ENCODE results near the gene GXYLT2. TPM values are rescaled to one million over a fixed set of nuclear protein-coding genes. Genes with fewer than 3 reads are reported as not detected.

The GXYLT2 gene
- total RNA-seq, 1 experiment from 2014 or later, result 4.8 TPM

DNA sequence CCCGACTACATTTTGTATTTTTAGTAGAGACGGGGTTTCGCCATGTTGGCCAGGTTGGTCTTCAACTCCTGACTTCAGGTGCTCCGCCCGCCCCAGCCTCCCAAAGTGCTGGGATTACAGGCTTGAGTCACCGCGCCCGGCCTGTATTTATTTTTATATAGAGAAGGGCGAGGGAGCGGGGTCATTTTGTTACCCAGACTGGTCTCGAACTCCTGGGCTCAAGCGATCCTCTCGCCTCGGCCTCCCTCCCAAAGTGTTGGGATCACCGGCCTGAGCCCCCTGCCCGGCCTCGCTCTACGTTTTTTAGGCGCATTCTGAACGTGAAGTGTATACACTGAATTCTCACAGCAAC, 108.3 kb downstream of the GXYLT2 start:
- H3K4me3 ChIP-seq (ENCODE audit: low read depth, low read length), result peak overlapping the region; percentile 91
- ChIA-PET POLR2A (interaction anchor here (0.5 to 1.7 kb wide), 3 partner anchors 9 to 42 kb away, joined by 3 to 6 read pairs (median 4); no protein-coding TSS in a partner anchor), CTCF (interaction anchor here (1.8 to 1.9 kb wide), 2 partner anchors 43 to 61 kb away, joined by 8 to 12 read pairs; no protein-coding TSS in a partner anchor)
- H3K4me1 ChIP-seq, result peaks cover 29% of the 10 kb centered on the region
- H3K27me3 Mint-ChIP-seq (ENCODE audit: insufficient read depth, unreplicated experiment), result no peaks in the 10 kb centered on the region
- peaks cover 27% of the 10 kb centered on the region for H3K4me1 Mint-ChIP-seq (ENCODE audit: low read depth, unreplicated experiment)
- H3K27me3 ChIP-seq (replicated peaks; ENCODE audit: control insufficient read depth, insufficient read depth, low read length), result no peaks in the 10 kb centered on the region
- no peaks in the 10 kb centered on the region for H3K36me3 ChIP-seq (ENCODE audit: control insufficient read depth, insufficient read depth, low read length)
- peaks cover 49% of the 10 kb centered on the region for H3K36me3 Mint-ChIP-seq (ENCODE audit: insufficient read depth, unreplicated experiment)
- no TSS peak for BruUV-seq (replicated peaks)
- H3K4me3 Mint-ChIP-seq (ENCODE audit: unreplicated experiment), result peak overlapping the region; percentile 98
- DNase-seq, result peak in 1 of 2 experiments; percentile 9
- H3K9me3 Mint-ChIP-seq (ENCODE audit: unreplicated experiment), result no peaks in the 10 kb centered on the region
- intact Hi-C loops (cut with micrococcal nuclease; ENCODE audit: unreplicated experiment), result loop anchor here (2.0 kb wide), 1 partner anchor 61 kb away; no protein-coding TSS in a partner anchor
- TF ChIP-seq, protein P1, sequence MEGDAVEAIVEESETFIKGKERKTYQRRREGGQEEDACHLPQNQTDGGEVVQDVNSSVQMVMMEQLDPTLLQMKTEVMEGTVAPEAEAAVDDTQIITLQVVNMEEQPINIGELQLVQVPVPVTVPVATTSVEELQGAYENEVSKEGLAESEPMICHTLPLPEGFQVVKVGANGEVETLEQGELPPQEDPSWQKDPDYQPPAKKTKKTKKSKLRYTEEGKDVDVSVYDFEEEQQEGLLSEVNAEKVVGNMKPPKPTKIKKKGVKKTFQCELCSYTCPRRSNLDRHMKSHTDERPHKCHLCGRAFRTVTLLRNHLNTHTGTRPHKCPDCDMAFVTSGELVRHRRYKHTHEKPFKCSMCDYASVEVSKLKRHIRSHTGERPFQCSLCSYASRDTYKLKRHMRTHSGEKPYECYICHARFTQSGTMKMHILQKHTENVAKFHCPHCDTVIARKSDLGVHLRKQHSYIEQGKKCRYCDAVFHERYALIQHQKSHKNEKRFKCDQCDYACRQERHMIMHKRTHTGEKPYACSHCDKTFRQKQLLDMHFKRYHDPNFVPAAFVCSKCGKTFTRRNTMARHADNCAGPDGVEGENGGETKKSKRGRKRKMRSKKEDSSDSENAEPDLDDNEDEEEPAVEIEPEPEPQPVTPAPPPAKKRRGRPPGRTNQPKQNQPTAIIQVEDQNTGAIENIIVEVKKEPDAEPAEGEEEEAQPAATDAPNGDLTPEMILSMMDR (IDR thresholded peaks at IDR 0.05; ENCODE audit: insufficient read depth in 1 of 2, low read depth in 1 of 2, low read length in 1 of 2, severe bottlenecking in 1 of 2, unreplicated experiment in 1 of 2), result no peak
- H3K9me3 ChIP-seq, result no peaks in the 10 kb centered on the region
- H3K27ac Mint-ChIP-seq (ENCODE audit: unreplicated experiment), result peak overlapping the region; percentile 90

DNA sequence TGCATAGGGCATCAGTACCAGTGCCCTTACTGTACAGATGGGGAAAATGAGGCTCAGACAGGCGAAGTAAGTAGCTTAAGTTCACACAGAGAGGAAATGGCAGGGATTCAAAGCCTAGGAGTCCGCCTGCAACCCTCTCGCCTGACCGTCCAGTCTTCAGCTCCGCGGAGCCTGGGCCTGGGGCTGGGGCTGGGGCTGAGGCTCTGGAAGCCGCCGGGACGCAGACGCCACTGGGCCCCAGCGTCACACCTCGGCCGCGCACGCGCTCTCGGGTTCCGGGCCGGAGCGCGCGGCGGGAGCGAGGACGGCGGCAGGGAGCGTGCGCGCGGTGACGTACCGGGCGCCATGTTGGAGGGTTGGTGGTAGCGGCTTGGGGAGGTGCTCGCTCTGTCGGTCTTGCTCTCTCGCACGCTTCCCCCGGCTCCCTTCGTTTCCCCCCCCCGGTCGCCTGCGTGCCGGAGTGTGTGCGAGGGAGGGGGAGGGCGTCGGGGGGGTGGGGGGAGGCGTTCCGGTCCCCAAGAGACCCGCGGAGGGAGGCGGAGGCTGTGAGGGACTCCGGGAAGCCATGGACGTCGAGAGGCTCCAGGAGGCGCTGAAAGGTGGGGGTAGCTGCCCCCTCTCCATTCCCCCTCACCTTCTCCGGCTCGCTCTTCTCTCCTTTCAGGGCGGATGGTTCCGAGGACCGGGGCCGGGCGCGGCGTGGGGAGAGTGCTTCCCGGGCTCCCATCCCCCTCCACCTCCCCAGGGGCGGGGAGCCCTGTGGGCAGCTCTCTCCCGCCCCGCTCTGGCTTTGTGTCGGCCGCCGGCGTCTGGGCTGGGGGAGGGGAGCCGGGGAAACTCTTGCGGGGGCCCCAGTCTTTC, 108.9 kb downstream of the GXYLT2 start, which contains the start of gene PPP4R2:
Gene PPP4R2 (plus strand): TSS at position 339 of the 861 bp plus-strand sequence. CDS start 227 bp downstream, at position 566.
- Histone ChIP-seq H3K4me1 (peaks cover 29% of the 10 kb centered on the region), H3K4me3 (ENCODE audit: low read depth, low read length) (peak within 1 kb of the TSS; percentile 91), H3K9me3 (no peaks in the 10 kb centered on the region), H3K36me3 (ENCODE audit: control insufficient read depth, insufficient read depth, low read length) (no peaks in the 10 kb centered on the region), H3K27me3 (replicated peaks; ENCODE audit: control insufficient read depth, insufficient read depth, low read length) (no peaks in the 10 kb centered on the region)
- H3K36me3 Mint-ChIP-seq (ENCODE audit: insufficient read depth, unreplicated experiment), result peaks cover 55% of the 10 kb centered on the region
- H3K4me3 Mint-ChIP-seq (ENCODE audit: unreplicated experiment), result peak within 1 kb of the TSS; percentile 98
- no TSS peak for BruUV-seq (replicated peaks)
- H3K27me3 Mint-ChIP-seq (ENCODE audit: insufficient read depth, unreplicated experiment), result no peaks in the 10 kb centered on the region
- TF ChIP-seq, protein P1 (IDR thresholded peaks at IDR 0.05; ENCODE audit: insufficient read depth in 1 of 2, low read depth in 1 of 2, low read length in 1 of 2, severe bottlenecking in 1 of 2, unreplicated experiment in 1 of 2), result peak in 1 of 2 experiments; percentile 0
- H3K9me3 Mint-ChIP-seq (ENCODE audit: unreplicated experiment), result no peaks in the 10 kb centered on the region
- H3K27ac Mint-ChIP-seq (ENCODE audit: unreplicated experiment), result peak within 1 kb of the TSS; percentile 90
- CTCF ChIA-PET, result interaction anchor here (0.6 to 2.3 kb wide), 6 partner anchors 24 to 145 kb away, joined by 3 to 12 read pairs (median 7); no protein-coding TSS in a partner anchor
- peaks cover 25% of the 10 kb centered on the region for H3K4me1 Mint-ChIP-seq (ENCODE audit: low read depth, unreplicated experiment)
- POLR2A ChIA-PET, result interaction anchor here (0.5 to 1.7 kb wide), 4 partner anchors 10 to 43 kb away, joined by 3 to 6 read pairs (median 4); no protein-coding TSS in a partner anchor
- intact Hi-C loops (cut with micrococcal nuclease; ENCODE audit: unreplicated experiment), result loop anchor here (1.0 to 2.0 kb wide), 4 partner anchors 23 to 145 kb away; no protein-coding TSS in a partner anchor
- DNase-seq, result peak; percentile 90 to 94

GRCh38 chr3:72997421-72997961, 109.6 kb downstream of the GXYLT2 start:
- POLR2A ChIA-PET, result interaction anchor here (0.6 to 1.7 kb wide), 3 partner anchors 25 to 44 kb away, joined by 4 to 6 read pairs (median 4); no protein-coding TSS in a partner anchor

More at GRCh38 chr3:72997421-72997961, 109.6 kb downstream of the GXYLT2 start:
- Histone ChIP-seq H3K4me3 (ENCODE audit: low read depth, low read length) (peak overlapping the region; percentile 91), H3K27me3 (replicated peaks; ENCODE audit: control insufficient read depth, insufficient read depth, low read length) (no peaks in the 10 kb centered on the region), H3K9me3 (no peaks in the 10 kb centered on the region), H3K4me1 (peaks cover 29% of the 10 kb centered on the region), H3K36me3 (ENCODE audit: control insufficient read depth, insufficient read depth, low read length) (no peaks in the 10 kb centered on the region)
- Mint-ChIP-seq H3K4me1 (ENCODE audit: low read depth, unreplicated experiment) (peaks cover 27% of the 10 kb centered on the region), H3K9me3 (ENCODE audit: unreplicated experiment) (no peaks in the 10 kb centered on the region), H3K4me3 (ENCODE audit: unreplicated experiment) (peak overlapping the region; percentile 98), H3K27me3 (ENCODE audit: insufficient read depth, unreplicated experiment) (no peaks in the 10 kb centered on the region), H3K36me3 (ENCODE audit: insufficient read depth, unreplicated experiment) (peaks cover 63% of the 10 kb centered on the region), H3K27ac (ENCODE audit: unreplicated experiment) (peak overlapping the region; percentile 90)
- peak in 1 of 2 experiments; percentile 59 for DNase-seq
- intact Hi-C loops (cut with micrococcal nuclease; ENCODE audit: unreplicated experiment), result loop anchor here (1.0 to 2.0 kb wide), 4 partner anchors 24 to 146 kb away; no protein-coding TSS in a partner anchor
- TSS peak; percentile 33 for BruUV-seq (replicated peaks)
- TF ChIP-seq, protein P1 (IDR thresholded peaks at IDR 0.05; ENCODE audit: insufficient read depth in 1 of 2, low read depth in 1 of 2, low read length in 1 of 2, severe bottlenecking in 1 of 2, unreplicated experiment in 1 of 2), result peak; percentile 26 to 41
- CTCF ChIA-PET, result interaction anchor here (0.6 to 2.3 kb wide), 7 partner anchors 25 to 146 kb away, joined by 3 to 12 read pairs (median 6); no protein-coding TSS in a partner anchor

Data from Caco-2 (cell line).